PFSK-1 (cell line): Measurements from ENCODE around the gene VAV2.

Experiments used
- FOXP2 ChIP-seq: optimal IDR thresholded peaks from 2 replicates; pipeline ENCODE3; 2011; ENCODE audit warnings: borderline replicate concordance, control low read depth, inconsistent platforms; ENCODE audit not compliant: insufficient read depth; ENCODE audit errors: extremely low read length, extremely low read depth
- POLR2AphosphoS5 ChIP-seq: IDR thresholded peaks from 2 replicates; pipeline ENCODE4 v1.6.1; 2012; ENCODE audit warnings: low read depth, mild to moderate bottlenecking, control low read depth, low read length, moderate library complexity
- REST ChIP-seq, 2 experiments: IDR thresholded peaks; 2 replicates each; pipeline versions ENCODE4 v1.6.1 to v1.8.0; 2011 to 2012; ENCODE audit warnings: low read depth in 2 of 2, low read length in 2 of 2, control low read depth in 1 of 2, inconsistent platforms in 1 of 2, mild to moderate bottlenecking in 1 of 2, moderate library complexity in 1 of 2; ENCODE audit not compliant: insufficient read depth in 1 of 2
- SIN3A ChIP-seq: IDR thresholded peaks from 2 replicates; pipeline ENCODE4 v1.6.1; 2012; ENCODE audit warnings: mild to moderate bottlenecking, low read length, moderate library complexity, borderline replicate concordance; ENCODE audit not compliant: insufficient read depth
- TAF1 ChIP-seq: IDR thresholded peaks from 2 replicates; pipeline ENCODE4 v1.6.1; 2012; ENCODE audit warnings: low read length, control low read depth, borderline replicate concordance; ENCODE audit not compliant: insufficient read depth

VAV2 gene

GRCh38 chr9:133880851-133881661 is 111.1 kb downstream of the VAV2 start:
- TF ChIP-seq POLR2AphosphoS5 (no peak), TAF1 (no peak), SIN3A (no peak), FOXP2 (no peak), REST (IDR thresholded peaks at IDR 0.05; ENCODE audit: insufficient read depth in 1 of 2, low read depth in 2 of 2, low read length in 2 of 2) (no peak)

- TF ChIP-seq REST (IDR thresholded peaks at IDR 0.05; ENCODE audit: insufficient read depth in 1 of 2, low read depth in 2 of 2, low read length in 2 of 2) (no peak), SIN3A (no peak)
These were observed 112.0 kb downstream of the VAV2 start for GRCh38 chr9:133880136-133880535.

- no peak for TF ChIP-seq REST (IDR thresholded peaks at IDR 0.05; ENCODE audit: insufficient read depth in 1 of 2, low read depth in 2 of 2, low read length in 2 of 2)
- TF ChIP-seq FOXP2: no peak
- no peak for TF ChIP-seq POLR2AphosphoS5
These were observed 112.5 kb downstream of the VAV2 start for GRCh38 chr9:133879615-133880014.

- TF ChIP-seq REST (IDR thresholded peaks at IDR 0.05; ENCODE audit: insufficient read depth in 1 of 2, low read depth in 2 of 2, low read length in 2 of 2): no peak
- no peak for TF ChIP-seq SIN3A
- TF ChIP-seq FOXP2: no peak
- TF ChIP-seq POLR2AphosphoS5: no peak
- no peak for TF ChIP-seq TAF1
These were observed 113.7 kb downstream of the VAV2 start for GRCh38 chr9:133878402-133878801.

GRCh38 chr9:133877967-133878366 is 114.2 kb downstream of the VAV2 start:
- TF ChIP-seq SIN3A (no peak), TAF1 (no peak), FOXP2 (no peak), REST (IDR thresholded peaks at IDR 0.05; ENCODE audit: insufficient read depth in 1 of 2, low read depth in 2 of 2, low read length in 2 of 2) (no peak), POLR2AphosphoS5 (no peak)
